GM19238 (cell line): ENCODE results near the gene FNDC7.
A peak's percentile ranks its signal among the peaks of the same experiment; 100 is the strongest.
"Not testable (repeated sequence)": the region's sequence is repeated elsewhere in the genome, so short reads cannot be mapped to it uniquely, and the experiment has no call there.

Source experiments
- DNase-seq: peaks from one replicate; pipeline ENCODE4 v3.0.0; 2011; ENCODE audit warnings: low spot score; ENCODE audit not compliant: insufficient read length

FNDC7 gene

DNA sequence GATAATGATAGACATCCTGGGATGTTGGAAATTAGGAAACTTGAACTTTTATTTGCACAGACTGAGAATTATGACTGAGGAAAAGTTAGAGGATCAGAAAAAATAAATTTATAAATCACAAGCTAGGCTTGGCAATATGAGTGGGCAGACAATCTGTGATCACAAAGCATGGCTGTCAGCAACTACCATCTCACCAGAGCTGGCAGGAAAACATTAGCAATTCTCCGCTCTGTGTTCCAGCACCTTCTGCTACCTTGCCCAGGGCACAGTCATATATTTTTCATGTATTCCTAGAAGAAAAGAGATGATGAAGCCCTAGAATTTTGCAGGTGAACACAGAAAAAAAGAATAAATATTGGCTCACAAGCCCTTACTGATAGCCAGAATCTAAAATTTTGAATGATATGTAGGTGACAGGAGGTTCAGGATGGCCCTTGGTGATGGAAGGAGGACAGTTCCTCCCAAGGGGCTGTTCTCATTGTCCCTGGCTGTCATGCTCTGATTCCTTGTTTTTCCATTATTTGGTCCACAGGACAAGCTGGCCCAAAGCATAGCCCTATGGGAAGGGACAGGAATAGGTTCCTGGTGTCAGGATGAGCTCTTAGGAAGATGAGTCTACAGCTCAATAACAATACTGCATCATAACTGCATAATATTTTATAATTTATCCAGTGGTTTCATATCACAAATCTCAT lies 21.6 kb downstream of the FNDC7 start:
- no peak for DNase-seq

DNA sequence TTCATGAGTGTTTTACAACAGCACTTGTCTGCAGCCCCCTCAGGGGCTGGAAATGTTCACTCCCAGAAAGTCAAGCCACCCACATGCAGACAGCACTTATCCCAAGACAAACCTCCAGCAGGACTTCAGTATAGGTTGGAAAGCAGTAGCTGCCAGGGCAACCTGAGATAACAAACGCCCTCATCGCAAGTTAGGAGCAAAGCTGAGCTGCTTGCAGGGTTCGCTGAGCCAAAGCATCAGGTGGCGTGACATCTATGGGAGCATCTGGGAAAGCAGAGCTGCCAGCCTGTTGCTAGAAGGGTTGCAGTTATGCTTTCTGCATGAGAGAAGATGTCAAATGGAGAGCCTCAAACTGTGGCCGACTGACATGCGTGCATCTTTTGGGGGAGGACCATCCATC lies 29.5 kb downstream of the FNDC7 start:
- no peak for DNase-seq

DNA sequence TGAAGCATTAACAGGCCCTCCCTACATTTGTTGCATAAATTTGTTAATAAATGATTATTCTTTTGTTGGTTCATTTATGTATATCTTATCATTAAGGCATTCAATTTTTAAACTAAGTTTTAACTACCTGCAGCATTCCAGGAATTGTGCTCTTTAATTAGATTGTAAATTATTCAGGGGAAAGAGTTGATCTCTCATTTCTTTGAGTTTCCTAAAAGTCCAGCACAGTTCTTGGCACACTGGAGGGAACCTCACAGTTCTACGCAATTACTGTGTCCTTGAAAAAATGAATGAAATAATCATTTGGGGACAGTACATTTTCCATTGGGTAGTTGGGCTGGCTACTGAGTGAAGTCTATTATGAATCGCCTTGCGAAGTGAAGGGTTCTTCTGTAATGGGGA lies 33.3 kb downstream of the FNDC7 start:
- DNase-seq, result no peak

DNA sequence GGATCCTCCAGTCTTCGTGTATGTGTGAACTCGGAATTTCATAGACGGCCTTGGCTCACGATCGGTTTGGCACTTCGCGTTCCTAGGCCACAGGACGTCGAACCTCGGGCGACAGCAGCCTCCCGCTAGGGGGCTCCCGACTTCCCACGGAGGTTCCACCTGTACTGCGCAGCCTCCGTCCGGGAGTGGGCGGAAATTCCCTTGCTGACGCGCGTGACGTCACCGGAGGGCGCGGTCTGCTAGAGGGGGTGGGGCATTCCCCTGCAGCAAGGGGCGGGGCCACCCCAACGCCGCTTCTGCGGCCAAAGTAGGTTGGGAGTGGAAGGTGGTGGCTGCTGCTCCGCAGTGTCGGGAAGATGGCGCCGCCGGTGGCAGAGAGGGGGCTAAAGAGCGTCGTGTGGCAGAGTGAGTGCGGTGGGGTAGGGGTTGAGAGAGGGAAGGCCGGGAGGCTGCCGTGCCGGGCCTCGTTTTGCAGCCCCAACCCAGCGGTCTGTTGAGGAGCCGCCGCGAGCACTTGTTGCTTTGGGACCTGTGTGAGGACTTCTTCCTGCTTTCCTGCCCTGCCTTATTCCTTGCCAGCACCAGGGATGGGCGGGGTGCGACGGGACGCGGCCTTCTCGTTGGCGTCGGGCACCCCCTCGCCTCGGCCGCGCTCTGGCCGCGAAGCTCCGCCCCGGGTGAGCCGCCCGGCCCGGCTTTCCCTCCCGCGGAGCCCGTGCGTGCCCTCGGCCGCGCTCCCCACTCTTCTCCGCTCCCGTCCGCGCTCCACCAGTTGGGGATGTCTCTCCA lies 33.9 kb downstream of the FNDC7 start, which contains the start of gene STXBP3:
STXBP3 (plus strand) TSS at position 293 of the 789 bp plus-strand sequence; CDS start at position 357, 64 bp downstream.
- DNase-seq, result peak; percentile 89

DNA sequence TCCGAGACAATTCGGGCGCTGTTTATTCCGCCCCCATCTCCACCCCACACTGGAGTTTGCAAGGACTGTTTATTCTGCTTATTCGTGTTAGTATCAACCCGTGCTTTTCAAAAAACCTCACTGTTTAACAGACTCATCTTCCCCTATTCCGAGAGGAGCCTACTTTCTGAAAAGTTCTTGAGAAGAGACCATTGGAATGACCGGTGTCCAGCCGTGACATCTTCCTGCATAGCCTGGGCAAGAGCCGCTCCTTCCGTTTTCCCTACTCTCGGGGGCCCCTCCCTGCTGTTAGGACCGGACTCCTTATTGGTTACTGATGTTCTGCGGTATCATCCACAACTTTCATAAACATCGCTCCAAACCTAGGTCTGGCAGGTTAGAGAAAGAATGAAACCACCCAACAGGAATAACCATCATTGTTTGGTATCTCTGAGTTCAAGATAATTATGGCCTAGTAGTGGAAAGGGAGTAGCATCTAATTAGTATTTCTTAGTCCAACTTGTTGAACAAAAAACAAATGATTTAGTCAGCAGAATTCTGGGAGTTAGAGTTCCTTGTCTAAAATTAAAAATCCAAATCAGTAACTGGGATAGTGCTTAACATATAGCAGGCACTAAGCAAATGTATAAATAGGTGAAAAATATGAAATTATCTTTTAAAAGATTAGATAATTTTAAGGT lies 34.6 kb downstream of the FNDC7 start:
- peak; percentile 8 for DNase-seq

DNA sequence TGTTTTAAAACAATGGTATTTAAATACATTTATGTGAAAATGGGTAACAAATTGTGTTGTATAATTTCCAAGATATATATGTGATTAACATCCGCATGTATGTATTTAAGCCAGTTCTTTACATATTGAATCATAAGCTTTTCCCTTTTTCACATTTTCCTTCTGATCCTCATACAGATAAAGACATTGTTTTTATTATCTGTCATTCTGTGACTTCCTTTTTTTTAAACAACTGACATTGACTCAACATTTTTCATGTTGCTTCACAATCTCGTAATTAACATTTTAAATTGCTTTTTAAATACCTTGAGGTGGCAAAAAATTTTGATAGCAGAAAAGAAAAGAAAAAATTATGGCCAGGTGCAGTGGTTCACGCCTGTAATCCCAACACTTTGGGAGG lies 35.2 kb downstream of the FNDC7 start:
- no peak for DNase-seq

DNA sequence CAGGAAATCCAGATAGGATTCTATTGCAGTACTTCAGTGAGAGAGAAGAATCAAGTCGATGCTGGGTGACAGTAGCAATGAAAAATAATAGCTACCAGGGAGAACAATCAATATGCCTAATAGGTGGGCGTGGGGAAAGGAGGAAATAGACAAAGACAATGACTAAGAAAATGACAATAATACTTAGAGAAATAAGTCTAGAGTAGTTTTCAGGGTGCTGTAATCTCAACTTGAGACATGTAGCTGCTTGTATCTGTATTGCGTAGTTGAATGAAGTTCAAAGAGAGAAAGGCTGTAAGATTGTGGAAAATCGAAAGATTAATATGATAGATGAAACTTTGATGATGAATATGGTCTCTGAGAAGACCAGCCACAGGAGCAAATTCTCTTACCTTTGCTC lies 36.4 kb downstream of the FNDC7 start:
- no peak for DNase-seq

DNA sequence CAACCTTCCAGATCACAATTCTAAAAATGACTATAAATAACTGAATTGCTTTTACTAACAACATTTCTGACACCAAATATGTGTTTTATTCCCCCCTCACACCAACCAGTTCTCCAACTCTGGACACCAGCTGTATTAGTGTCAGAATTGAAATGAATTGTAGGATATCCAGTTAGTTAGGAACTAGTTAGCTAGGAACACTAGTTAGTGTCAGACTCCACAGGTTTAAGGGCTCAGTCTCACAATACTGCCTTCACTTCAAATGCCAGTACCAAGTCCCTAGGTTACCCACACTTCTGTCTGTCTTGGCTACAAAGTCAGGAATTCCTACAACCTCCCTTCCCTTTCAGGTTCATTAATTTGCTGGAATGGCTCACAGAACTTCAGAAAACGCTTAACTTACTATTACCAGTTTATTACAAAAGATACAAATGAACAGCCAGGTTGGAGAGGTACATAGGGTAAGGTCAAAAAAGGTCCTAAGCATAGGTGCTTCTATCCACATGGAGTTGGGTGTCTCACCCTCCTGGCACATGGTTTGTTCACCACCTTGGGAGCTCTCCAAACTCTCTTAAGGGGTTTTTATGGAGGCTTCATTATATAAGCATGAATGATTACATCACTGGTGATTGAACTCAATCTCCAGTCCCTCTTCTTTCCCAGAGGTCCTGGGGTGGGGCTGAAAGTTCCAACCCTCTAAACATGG lies 37.9 kb downstream of the FNDC7 start:
- DNase-seq, result no peak

DNA sequence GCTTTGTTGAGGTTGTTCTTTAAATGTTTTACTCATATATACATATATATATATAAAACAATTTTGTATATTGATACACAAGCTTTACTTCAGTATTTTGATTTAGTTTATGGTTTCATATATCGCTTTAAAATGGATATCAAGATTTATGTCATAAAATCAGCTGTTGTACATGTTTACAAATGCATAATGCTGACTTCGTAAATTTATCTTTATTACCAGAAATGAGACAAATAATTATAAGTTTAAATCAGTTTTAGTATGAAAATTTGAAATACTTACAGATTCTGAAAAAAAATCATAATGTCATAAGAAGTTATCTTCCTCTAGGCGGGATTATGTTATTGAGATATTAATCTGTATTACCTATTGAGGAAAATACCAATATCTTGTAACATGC lies 40.7 kb downstream of the FNDC7 start:
- DNase-seq, result no peak

DNA sequence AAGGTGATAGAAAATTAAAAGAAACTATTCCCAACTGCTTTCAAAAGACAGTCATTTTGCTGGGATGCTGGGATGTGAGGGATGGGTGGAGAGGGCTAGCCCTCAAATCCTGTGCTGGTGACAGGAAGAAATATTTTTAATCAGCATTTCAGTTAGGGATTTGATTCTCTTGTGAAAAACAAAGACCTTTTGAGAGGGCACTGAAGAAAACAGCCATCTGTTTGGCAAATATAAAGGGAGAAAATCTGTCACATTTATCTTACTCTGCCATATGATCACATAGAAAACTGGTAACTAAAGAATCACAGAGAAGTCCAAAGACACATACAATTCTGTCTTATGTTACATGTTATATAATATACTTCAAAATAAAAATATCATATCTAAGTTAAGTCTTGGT lies 46.1 kb downstream of the FNDC7 start:
- DNase-seq, result no peak

DNA sequence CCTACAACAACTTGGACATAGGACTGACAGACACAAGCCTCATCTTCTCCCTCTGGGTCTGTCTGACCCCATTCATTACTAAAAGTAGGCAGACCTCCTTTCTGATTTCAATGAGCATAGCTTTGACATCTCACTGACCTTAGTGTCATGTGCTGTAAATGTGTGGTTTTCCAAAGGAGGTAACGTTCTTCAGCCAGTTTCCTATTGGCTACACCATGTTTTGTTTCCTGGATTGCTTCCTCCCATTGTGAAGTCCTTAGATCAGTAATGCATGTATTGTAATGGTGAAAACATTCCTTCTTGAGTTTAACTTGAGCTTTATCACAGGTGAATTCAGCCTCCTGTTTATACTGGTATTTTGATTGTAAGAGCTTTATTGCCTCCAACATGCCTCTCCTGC lies 54.4 kb downstream of the FNDC7 start:
- DNase-seq, result no peak

DNA sequence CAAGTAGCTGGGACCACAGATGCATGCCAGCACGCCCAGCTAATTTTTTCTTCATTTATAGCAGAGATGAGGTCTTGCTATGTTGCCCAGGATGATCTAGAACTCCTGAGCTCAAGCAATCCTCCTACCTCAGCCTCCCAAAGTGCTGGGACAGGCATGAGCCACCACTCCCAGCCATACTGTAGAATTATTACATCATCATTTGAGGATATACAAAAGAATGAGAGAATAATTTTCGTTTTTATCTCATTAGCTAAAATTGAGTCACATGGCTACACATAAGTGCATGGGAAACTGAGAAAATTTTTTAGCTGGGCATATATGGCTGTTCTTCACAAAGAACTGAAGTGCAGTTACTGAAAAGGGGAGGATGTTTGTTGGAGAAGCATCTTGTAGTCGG lies 55.0 kb downstream of the FNDC7 start:
- DNase-seq, result no peak

DNA sequence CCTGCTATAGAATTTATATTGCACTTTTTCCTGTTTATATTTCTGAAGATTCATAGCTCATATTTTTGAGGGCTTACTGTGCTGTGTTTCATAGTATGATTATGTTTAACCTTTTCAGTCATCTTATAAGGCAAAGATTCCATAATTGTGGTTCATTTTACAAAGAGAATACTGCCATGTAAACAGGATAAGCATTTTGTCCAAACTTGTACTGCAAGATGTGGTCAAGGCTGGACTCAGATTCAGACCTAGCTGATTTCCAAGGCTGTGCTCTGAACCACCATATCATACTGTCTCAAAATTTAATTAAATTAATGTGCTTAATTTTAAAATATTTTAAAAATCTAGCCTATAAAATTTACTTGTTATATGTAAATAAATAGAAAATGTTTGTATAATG lies 65.1 kb downstream of the FNDC7 start:
- no peak for DNase-seq

DNA sequence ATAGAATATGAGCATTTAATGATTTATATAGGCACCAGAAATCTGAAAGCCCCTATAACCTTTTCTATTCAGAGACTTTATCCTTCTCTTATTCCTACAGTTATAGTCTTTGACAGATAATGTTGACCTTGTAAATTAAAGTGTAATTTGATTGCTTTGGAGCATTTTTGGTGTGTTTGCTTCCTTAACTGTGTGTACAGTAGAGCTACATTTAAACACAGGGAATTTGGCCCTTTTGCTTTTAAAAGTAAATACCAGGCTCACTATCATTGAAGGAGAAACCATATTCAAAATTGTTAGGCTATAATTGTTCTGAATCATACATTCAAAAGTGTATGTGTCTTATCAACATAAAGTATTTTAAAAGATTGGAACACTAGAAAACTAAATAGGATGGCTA lies 66.7 kb downstream of the FNDC7 start:
- no peak for DNase-seq

DNA sequence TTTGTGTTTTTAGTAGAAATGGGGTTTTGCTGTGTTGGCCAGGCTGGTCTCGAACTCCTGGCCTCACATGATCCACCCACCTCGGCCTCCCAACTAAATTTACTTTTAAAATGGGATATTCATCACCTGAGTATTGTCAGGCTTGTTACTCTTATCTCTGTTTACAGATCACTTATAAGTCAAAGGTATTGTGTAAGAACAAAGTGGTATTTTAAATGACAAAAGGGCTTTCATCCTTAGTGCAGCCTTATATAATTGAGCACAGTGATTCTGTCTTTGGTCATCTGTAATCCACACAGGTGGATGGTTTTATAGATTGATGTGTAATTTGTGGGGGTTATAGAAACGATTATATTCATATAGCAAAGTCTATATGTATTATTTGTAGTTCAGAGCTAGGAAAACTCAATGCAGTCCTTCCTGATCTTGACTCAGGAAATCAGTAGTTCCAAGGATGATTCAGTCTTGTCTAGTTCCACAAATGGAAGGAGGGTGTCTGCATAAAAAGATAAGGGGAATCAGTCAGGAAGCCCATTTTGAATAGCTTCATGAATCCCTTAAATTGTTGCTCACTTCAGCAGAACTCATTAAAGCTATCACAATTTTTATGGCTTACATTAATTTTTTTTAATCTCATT lies 68.3 kb downstream of the FNDC7 start:
- no peak for DNase-seq

DNA sequence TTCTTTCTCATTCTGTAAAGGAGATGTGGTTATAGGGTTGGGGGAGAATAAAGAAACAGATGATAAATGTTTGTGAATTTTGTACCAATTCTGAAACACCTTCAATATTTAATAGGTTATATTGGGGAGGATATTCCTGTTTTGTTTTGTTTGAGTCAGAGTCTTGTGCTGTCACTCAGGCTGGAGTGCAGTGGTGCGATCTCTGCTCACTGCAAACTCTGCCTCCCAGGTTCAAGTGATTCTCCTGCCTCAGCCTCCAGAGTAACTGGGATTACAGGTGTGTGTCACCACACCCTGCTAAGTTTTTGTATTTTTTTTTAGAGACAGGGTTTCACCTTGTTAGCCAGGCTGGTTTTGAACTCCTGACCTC lies 68.9 kb downstream of the FNDC7 start:
- DNase-seq, result not testable (repeated sequence)

DNA sequence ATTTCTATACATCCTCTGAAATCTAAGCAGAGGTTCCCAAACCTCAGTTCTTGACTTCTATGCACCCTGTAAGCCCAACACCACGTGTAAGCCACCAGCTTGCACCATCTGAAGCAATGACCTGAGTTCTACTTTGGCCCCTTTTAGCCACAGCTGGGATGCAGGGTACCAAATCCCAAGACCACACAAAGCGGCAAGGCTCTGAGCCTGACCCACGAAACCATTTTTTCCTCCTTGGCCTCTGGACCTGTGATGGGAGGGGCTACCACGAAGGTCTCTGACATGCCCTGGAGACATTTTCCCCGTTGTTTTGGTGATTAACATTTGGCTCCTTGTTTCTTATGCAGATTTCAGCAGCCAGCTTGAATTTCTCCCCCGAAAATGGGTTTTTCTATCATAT lies 72.6 kb downstream of the FNDC7 start:
- DNase-seq, result no peak

DNA sequence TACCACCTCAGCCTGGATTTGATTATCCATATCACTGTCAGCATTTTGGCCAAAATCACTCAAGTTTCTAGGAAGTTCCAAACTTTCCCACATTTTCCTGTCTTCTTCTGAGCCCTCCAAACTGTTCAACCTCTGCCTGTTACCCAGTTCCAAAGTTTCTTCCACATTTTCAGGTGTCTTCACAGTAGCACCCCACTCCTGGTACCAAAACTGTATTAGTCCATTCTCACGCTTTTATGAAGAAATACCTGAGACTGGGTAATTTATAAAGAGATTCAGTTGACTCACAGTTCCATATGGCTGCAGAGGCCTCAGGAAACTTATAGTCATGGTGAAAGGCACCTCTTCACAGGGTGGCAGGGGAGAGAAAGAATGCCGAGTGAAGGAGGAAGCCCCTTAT lies 73.2 kb downstream of the FNDC7 start:
- DNase-seq, result no peak

DNA sequence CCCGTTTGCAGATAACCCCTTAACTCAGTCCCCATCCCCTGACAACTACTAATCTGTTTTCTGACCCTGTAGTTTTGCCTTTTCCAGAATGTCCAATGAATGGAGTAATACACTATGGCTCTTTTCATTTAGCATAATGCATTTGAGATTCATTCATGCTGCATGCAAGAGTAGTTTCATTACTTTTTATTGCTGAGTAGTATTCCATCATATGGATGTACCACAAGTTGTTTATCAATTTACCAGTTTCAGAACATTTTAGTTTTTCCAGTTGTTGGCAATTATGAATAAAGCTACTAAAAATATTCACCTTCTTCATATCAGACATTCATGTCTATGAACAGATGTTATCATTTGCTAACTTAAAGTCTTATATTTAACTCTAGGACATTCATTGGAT lies 79.1 kb downstream of the FNDC7 start:
- no peak for DNase-seq
